NCI-H1694 treated with DMSO at 0.1 percent for 48 hours (cell line): ENCODE results near the gene BPIFA3.
"Not testable (repeated sequence)": the region's sequence is repeated elsewhere in the genome, so short reads cannot be mapped to it uniquely, and the experiment has no call there.

ENCODE experiments used
- DNase-seq: peaks from one replicate; lab custom pipeline; 2025; lab: John Stamatoyannopoulos, UW

BPIFA3 gene

GRCh38 chr20:33217052-33217451, at the start of gene BPIFA3:
TSS of gene BPIFA3 (plus strand) at chr20:33217352. CDS start at chr20:33217537, 185 bp downstream.
- no peak for DNase-seq

DNA sequence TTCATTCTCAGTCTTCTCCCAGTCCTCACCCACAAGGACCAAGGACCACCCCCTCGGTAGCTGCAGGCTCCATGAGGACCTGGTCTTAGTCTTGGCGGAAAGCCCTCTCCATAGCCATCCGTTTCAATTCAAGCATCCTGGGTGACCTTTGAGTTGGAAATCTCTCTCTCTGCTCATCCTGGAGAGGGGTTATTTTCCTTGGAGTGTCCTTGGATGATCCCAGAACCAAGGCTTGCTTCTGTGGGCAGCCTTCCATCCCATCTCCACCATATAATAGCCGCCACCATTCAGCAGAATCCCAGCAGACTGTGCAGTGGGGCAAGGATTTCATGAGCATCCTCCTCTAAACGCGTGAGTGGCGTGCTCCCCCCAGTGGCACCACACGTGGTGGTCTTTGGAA, 49.3 kb upstream of the BPIFA3 start, which contains the start of gene BPIFA2:
Gene BPIFA2 (plus strand): TSS at position 301 of the 400 bp plus-strand sequence. CDS start 987 bp downstream, outside the sequence.
- no peak for DNase-seq

DNA sequence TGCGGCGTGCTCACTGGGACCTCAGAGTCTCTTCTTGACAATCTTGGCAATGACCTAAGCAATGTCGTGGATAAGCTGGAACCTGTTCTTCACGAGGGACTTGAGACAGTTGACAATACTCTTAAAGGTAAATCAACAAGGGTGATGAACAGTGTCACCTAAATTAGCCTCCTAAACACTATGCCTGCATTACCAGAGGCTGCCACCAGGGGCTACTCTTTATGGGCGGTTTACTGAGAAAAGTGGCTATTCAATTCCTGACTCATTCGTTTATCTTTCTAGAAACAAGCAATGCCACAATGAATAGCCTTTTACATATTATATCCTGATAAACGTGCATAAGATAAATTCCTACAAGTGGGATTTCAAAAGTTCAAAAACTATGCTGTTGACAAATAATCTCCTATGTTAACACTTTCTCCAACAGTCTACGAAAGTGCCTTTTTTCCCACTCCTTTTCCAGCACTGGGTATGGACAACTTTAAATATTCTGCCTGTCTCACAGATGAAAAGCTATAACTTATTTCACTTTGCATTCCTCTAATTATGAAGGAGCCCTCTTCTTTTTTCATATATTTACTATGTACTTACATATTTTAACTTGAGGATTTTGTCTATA, 47.9 kb upstream of the BPIFA3 start:
- no peak for DNase-seq

GRCh38 chr20:33172781-33173180, 44.4 kb upstream of the BPIFA3 start:
- no peak for DNase-seq

DNA sequence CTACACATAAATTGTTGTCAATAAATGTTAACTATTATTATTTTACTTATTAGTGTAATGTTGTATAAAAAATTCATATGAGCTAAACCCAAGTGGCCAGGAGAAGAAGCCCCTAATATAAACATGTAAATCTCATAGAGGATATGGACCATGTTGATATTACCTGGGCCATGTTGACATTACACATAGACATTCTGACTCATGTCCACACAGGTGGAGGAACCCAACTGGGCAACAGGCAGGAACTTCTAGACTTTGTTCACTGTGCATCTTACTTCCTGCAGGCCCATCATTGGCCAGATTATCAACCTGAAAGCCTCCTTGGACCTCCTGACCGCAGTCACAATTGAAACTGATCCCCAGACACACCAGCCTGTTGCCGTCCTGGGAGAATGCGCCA, 42.0 kb upstream of the BPIFA3 start:
- DNase-seq, result no peak

- DNase-seq, result no peak
These were observed 41.1 kb upstream of the BPIFA3 start for GRCh38 chr20:33176101-33176500.

DNA sequence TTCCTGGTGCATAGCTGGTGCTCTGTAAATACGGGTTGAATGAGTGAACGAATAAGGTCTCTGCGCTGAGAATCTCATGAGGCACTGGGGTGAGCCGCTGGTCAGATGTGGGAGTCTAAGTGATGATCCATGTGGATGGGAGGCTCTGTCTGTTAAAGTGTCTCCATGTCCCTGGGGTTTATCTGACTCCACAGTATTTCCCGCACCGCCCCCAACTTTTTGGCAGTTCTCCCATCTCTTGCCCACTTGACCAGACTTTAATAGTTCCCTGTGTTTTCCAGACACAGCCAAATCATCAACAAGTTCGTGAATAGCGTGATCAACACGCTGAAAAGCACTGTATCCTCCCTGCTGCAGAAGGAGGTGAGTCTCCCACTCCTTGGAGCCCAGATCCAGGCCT, 39.3 kb upstream of the BPIFA3 start:
- no peak for DNase-seq

DNA sequence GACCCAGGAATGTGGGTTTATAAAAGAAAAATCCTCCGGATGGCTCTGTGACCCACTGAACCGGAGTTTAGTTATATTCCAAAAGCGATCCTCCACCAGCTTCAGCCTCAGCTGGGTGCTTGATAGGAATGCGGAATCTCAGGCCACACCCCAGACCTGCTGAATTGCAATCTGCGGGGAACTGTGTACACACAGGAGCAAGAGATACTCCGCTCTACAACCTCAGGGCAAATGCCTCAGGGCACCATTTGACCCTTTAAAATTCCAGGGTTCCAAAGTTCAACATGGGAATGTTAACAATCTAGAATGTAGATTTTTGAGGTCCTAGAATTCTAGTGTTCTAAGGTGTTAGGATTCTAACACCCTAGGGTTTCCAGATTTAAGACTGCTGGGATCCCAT, 38.4 kb upstream of the BPIFA3 start:
- DNase-seq, result no peak

- no peak for DNase-seq
These were observed 37.0 kb upstream of the BPIFA3 start for GRCh38 chr20:33180169-33180568.

GRCh38 chr20:33181482-33182093, 35.6 kb upstream of the BPIFA3 start:
- no peak for DNase-seq

- DNase-seq, result no peak
These were observed 33.8 kb upstream of the BPIFA3 start for GRCh38 chr20:33183312-33183711.

GRCh38 chr20:33185031-33185590, 32.0 kb upstream of the BPIFA3 start:
- not testable (repeated sequence) for DNase-seq

DNA sequence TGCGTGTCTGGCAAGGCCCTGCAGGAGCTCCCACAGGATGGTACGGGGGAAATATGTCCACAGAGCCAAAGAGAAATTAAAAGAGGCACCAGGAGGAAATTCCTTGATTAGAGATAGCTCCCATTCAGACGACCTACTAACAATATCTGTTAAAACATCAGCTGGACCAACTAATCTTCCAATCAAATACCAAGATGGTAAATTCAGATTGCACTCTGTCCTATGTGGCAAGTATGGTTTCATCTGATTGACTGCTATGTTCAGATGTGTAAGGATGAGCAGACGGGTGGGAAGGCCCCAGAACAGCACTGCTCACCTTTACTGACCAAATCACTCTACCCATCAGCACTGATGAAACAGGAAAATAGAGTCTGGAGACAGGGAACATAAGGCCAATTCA, 29.7 kb upstream of the BPIFA3 start:
- DNase-seq, result no peak

DNA sequence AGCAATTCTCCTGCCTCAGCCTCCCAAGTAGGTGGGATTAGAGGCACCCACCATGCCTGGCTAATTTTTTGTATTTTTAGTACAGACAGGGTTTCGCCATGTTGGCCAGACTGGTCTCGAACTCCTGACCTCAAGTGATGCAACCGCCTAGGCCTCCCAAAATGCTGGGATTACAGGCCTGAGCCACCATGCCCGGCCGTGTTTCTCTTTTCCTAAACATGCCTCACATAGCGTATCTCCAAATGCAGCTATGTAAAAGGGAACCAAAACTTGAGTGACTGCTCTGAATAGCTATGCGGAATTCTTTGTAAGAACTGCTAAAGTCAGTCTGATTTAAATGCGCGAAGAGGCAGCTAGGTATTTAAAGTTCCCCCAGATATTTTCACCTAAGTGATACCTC, 28.7 kb upstream of the BPIFA3 start:
- no peak for DNase-seq

- no peak for DNase-seq
These were observed 25.7 kb upstream of the BPIFA3 start for GRCh38 chr20:33191484-33191883.

DNA sequence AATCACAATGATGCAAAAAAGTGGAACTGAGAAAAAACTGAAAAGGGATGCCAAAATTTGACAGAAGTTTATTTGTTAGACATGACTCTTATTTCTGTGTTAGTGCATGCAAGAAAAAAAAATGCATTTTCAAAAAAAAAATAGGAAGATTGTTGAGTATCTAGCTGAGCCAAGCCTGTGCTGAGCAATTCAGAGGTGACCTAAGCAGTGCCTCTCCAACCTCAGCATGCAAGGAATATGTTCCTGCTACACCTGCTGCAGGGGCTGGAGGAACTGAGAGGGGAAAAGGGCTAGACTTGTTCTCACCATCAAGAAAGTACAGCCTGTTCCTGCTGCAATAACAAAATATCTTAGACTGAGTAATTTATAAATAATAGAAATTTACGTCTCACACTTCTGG, 25.2 kb upstream of the BPIFA3 start:
- no peak for DNase-seq

DNA sequence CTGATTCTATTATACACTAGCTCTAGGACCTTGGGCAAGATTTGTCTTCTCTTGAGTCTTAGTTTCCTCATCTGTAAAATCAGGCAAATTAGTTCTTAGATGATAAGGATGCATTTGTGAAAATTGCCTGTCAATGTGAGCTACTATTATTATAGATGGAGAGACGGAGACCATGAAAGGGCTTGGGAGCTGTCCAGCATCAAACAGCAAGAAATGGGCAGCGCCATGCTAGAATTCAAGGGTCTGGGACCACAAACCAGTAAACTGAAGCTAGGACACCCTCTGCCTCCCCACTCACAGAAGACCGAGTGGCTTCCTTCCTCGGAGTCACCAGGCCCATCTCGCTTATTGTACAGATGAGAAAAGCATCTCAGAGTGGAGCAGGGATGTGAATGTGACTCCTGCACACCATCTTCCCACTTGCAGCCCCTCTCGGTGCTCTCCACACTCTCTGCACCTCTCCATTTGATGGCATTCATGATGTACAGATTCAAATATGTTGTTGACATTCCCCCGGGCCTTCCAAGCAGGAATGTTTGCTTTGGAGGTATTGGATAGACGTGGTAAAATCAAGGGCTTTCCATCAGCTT, 24.1 kb upstream of the BPIFA3 start:
- DNase-seq, result no peak

- DNase-seq, result no peak
These were observed 18.1 kb upstream of the BPIFA3 start for GRCh38 chr20:33199026-33199425.

DNA sequence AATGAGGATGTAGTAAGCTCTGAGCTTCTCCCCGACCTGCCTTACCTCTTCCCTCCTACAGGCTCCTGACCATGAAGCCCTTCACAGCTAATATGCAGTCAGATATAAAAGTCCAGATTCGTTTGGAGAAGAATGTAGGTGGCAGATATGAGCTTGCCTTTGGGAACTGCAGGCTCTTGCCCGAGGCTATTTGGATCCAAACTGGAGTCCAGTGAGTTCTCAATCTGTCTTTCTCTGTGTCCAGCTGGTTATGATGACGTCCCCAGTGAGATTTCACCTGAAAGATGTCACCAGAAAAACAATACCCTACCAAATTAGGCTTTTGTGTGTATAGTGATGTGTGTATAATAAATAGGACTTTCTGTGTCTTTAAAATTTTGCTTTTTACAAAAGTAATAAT, 14.7 kb upstream of the BPIFA3 start:
- DNase-seq, result no peak

GRCh38 chr20:33203444-33203843, 13.7 kb upstream of the BPIFA3 start:
- no peak for DNase-seq

- DNase-seq, result no peak
These were observed 7.4 kb upstream of the BPIFA3 start for GRCh38 chr20:33209789-33210188.

DNA sequence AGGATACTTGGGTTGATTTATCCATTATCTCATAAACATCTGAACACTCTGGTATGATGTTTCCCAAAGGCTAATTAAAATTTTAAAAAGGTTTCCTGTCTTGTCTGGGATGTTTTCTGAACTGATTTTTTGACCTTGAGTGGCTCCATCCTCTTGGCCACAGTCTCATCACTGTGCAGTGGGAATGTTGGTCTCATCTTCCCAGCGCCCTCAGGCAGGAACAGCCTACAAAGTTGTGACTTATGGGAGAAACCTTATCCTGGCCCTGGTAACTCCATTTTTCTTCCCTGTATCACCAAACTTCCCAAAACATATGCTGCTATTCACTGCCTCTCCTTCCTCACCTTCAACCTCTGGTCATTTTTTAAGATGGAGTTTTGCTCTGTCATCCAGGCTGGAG, 6.8 kb upstream of the BPIFA3 start:
- DNase-seq, result no peak

- peak; percentile 44 for DNase-seq
These were observed 5.2 kb upstream of the BPIFA3 start for GRCh38 chr20:33211817-33212424.
